GM12878 (cell line): Measurements from ENCODE around the gene MYO19. TPM values are rescaled to one million over a fixed set of nuclear protein-coding genes. Genes with fewer than 3 reads are reported as not detected.

ENCODE experiments used
- CBX3 ChIP-seq: fragments of 200-600 bp; sonication (generic); IDR thresholded peaks from 2 replicates; pipeline ENCODE4 v1.6.1; 2016; ENCODE audit warnings: low read depth, borderline replicate concordance
- CREM ChIP-seq: IDR thresholded peaks from 2 replicates; pipeline ENCODE4 v1.6.1; 2014; ENCODE audit warnings: antibody characterized with exemption, low read depth
- FOXM1 ChIP-seq: IDR thresholded peaks from 2 replicates; pipeline ENCODE4 v1.6.1; 2012; ENCODE audit warnings: low read depth, mild to moderate bottlenecking, inconsistent platforms, low read length, moderate library complexity
- GATAD2B ChIP-seq: fragments of 450-650 bp; conservative IDR thresholded peaks from 2 replicates; pipeline ENCODE4 v1.6.1; 2017; ENCODE audit warnings: low read depth, mild to moderate bottlenecking, moderate library complexity
- KLF5 ChIP-seq: fragments of 450-650 bp; IDR thresholded peaks from 2 replicates; pipeline ENCODE4 v1.6.1; 2014; ENCODE audit warnings: mild to moderate bottlenecking; ENCODE audit not compliant: partially characterized antibody
- NBN ChIP-seq: fragments of 450-650 bp; IDR thresholded peaks from 2 replicates; pipeline ENCODE4 v1.6.1; 2016
- NKRF ChIP-seq: fragments of 450-650 bp; conservative IDR thresholded peaks from 2 replicates; pipeline ENCODE4 v1.6.1; 2017; ENCODE audit warnings: mild to moderate bottlenecking, moderate library complexity
- PAX5 ChIP-seq: IDR thresholded peaks from 2 replicates; pipeline ENCODE4 v1.6.1; 2011; ENCODE audit warnings: low read depth, low read length, borderline replicate concordance
- POLR2AphosphoS5 ChIP-seq: IDR thresholded peaks from 2 replicates; pipeline ENCODE4 v1.6.1; 2011; ENCODE audit warnings: mild to moderate bottlenecking, low read length, inconsistent platforms
- RAD21 ChIP-seq: IDR thresholded peaks from 2 replicates; pipeline ENCODE4 v1.6.1; 2011; ENCODE audit warnings: mild to moderate bottlenecking, low read depth, low read length, moderate library complexity; ENCODE audit not compliant: insufficient read depth
- RELB ChIP-seq: fragments of 450-650 bp; IDR thresholded peaks from 2 replicates; pipeline ENCODE4 v1.6.1; 2017; ENCODE audit warnings: low read depth, mild to moderate bottlenecking, moderate library complexity
- SIN3A ChIP-seq: IDR thresholded peaks from 2 replicates; pipeline ENCODE4 v1.6.1; 2012; ENCODE audit warnings: low read depth, low read length, improper control_type of control experiment
- STAT3 ChIP-seq: IDR thresholded peaks from 2 replicates; pipeline ENCODE4 v1.6.1; 2011; ENCODE audit warnings: low read depth, low read length, improper control_type of control experiment
- TBL1XR1 ChIP-seq: IDR thresholded peaks from 2 replicates; pipeline ENCODE4 v1.6.1; 2012; ENCODE audit warnings: low read depth, low read length, improper control_type of control experiment
- YBX1 ChIP-seq: fragments of 450-650 bp; IDR thresholded peaks from 2 replicates; pipeline ENCODE4 v1.6.1; 2016; ENCODE audit warnings: antibody characterized with exemption
- ZBED1 ChIP-seq: IDR thresholded peaks from 2 replicates; pipeline ENCODE4 v1.6.1; 2016; ENCODE audit warnings: borderline replicate concordance
- ZBTB11 ChIP-seq: fragments of 450-650 bp; formaldehyde crosslinking; IDR thresholded peaks from 2 replicates; pipeline ENCODE4 v1.5.0; 2022; ENCODE audit warnings: mild to moderate bottlenecking, missing genetic modification characterization
- ZBTB33 ChIP-seq: fragments of 450-650 bp; IDR thresholded peaks from 2 replicates; pipeline ENCODE4 v1.6.1; 2017; ENCODE audit warnings: mild to moderate bottlenecking
- ZNF207 ChIP-seq: fragments of 450-650 bp; IDR thresholded peaks from 2 replicates; pipeline ENCODE4 v1.6.1; 2014; ENCODE audit warnings: antibody characterized with exemption, mild to moderate bottlenecking, borderline replicate concordance
- ZNF24 ChIP-seq: fragments of 450-650 bp; IDR thresholded peaks from 2 replicates; pipeline ENCODE4 v1.6.1; 2017; ENCODE audit warnings: antibody characterized with exemption, mild to moderate bottlenecking
- ZNF622 ChIP-seq: fragments of 450-650 bp; IDR thresholded peaks from 2 replicates; pipeline ENCODE4 v1.6.1; 2017; ENCODE audit warnings: mild to moderate bottlenecking, inconsistent platforms
- polyA plus RNA-seq, 11 experiments: library from polyadenylated mRNA; depleted of rRNA in 4 of 11; unstranded in 6 of 11; stranded (reverse) in 5 of 11; fragments of >200 nt; fragmentation: Nextera tagmentation in 4 of 11; fragmentation: Illumina TruSeq in 1 of 11; extraction: Ambion mirVana in 4 of 11; extraction: Trizol in 1 of 11; gene quantifications; 1 replicate in 1 of 11; 2 replicates in 10 of 11; pipeline versions ENCODE4 v1.2.1 to v1.2.3, GENCODE V29; 2011 to 2016; ENCODE audit warnings: inconsistent platforms in 2 of 11, missing spikeins in 2 of 11, low read depth in 1 of 11
- total RNA-seq, 4 experiments: library from RNA; depleted of rRNA in 3 of 4; stranded (reverse); fragments of >200 nt in 3 of 4; fragmentation: Illumina TruSeq in 1 of 4; extraction: Trizol in 1 of 4; gene quantifications; 2 replicates each; pipeline versions ENCODE4 v1.2.1 to v1.2.3, GENCODE V29; 2013 to 2021

The MYO19 gene
- total and polyA plus RNA-seq, 10 of the 15 experiments (the other 5 are each of a cell fraction or from before 2014, with no cell fraction given), result 11.4 to 103 (median 67.1) TPM

GRCh38 chr17:36486204-36487194 is 48.2 kb downstream of the MYO19 start, which contains the start of gene ZNHIT3 (continued):
- TF ChIP-seq NKRF, result 0 out of 2 replicates have a peak, but pooled peaks have one; percentile 37
- 0 out of 2 replicates have a peak, but pooled peaks have one; percentile 12 for TF ChIP-seq GATAD2B
- no peak for TF ChIP-seq RAD21
- TF ChIP-seq ZBTB33, result no peak
- TF ChIP-seq TBL1XR1, result peak; percentile 78
- TF ChIP-seq RELB, result peak; percentile 95
- TF ChIP-seq PAX5, result no peak
- peak; percentile 96; the same call in 1 of the 2 replicates for TF ChIP-seq ZNF207
- peak; percentile 85 for TF ChIP-seq SIN3A
- TF ChIP-seq ZNF24, result no peak
- TF ChIP-seq STAT3, result no peak
- peak; percentile 78 for TF ChIP-seq CREM
- TF ChIP-seq YBX1, result no peak
- TF ChIP-seq CBX3, result no peak
- TF ChIP-seq ZBED1, result no peak
- no peak for TF ChIP-seq ZNF622
- peak; percentile 82 for TF ChIP-seq NBN
- no peak for TF ChIP-seq ZBTB11
- TF ChIP-seq KLF5, result peak; percentile 70
- TF ChIP-seq POLR2AphosphoS5, result peak; percentile 93
- TF ChIP-seq FOXM1, result no peak
